ENCODE measurements around the gene RAB11FIP4. TPM values are rescaled to one million over a fixed set of nuclear protein-coding genes. Genes with fewer than 3 reads are reported as not detected.

RAB11FIP4 gene
- total RNA-seq, 2 donors from 2014 or later = 35.6 to 62.2 TPM

DNA sequence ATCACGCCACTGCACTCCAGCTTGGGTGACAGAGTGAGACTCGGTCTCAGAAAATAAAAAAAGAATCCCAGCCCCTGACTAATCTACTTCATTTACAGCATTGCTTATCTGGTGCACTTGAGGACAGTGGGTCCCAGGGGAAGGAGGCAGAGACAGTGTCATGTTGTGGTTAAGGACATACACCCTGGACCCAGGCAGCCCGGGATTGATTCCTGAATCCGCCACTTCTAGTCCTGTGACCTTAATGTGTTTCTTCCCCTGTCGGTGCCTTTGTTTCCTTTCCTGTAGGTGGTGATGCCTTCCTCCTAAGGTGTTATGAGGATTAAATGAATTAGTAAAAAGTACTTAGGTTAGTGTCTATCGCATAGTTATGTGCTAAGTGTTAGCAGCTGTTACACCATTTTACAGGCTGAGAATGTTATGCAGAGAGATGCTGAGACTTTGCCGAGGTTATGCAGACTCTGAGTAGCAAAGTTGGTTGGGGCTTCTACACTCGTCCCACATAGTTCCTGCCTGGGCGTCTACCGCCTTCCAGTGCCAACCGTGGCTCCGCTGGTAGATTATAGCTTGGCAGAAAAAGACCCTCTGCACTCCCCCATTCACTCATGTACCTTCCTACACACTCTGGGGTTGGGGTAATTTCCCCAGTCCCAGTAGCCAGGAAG lies 74.8 kb downstream of the RAB11FIP4 start:
- Mint-ChIP-seq H3K36me3 (ENCODE audit: low read depth) (no peaks in the 10 kb centered on the region), H3K4me1 (peaks cover 24% of the 10 kb centered on the region), H3K27ac (no peak overlapping the region), H3K27me3 (ENCODE audit: insufficient read depth) (no peaks in the 10 kb centered on the region), H3K9me3 (no peaks in the 10 kb centered on the region), H3K4me3 (no peak overlapping the region)
- no peak for DNase-seq
- no peak overlapping the region for H3K27ac ChIP-seq (ENCODE audit: low read depth, low read length)
- no peak overlapping the region for H3K9ac ChIP-seq (ENCODE audit: extremely low read depth, low read length, poor library complexity, severe bottlenecking)
- H3K4me3 ChIP-seq (ENCODE audit: low read length) = no peak overlapping the region
- H3K4me1 ChIP-seq (ENCODE audit: control insufficient read depth, insufficient read depth, low read length) = peaks cover 2% of the 10 kb centered on the region
- no peaks in the 10 kb centered on the region for H3K27me3 ChIP-seq (ENCODE audit: control insufficient read depth, insufficient read depth, low read length, poor library complexity, severe bottlenecking)
- H3K36me3 ChIP-seq (ENCODE audit: control insufficient read depth, insufficient read depth, low read length) = no peaks in the 10 kb centered on the region
- TF ChIP-seq, protein P1, sequence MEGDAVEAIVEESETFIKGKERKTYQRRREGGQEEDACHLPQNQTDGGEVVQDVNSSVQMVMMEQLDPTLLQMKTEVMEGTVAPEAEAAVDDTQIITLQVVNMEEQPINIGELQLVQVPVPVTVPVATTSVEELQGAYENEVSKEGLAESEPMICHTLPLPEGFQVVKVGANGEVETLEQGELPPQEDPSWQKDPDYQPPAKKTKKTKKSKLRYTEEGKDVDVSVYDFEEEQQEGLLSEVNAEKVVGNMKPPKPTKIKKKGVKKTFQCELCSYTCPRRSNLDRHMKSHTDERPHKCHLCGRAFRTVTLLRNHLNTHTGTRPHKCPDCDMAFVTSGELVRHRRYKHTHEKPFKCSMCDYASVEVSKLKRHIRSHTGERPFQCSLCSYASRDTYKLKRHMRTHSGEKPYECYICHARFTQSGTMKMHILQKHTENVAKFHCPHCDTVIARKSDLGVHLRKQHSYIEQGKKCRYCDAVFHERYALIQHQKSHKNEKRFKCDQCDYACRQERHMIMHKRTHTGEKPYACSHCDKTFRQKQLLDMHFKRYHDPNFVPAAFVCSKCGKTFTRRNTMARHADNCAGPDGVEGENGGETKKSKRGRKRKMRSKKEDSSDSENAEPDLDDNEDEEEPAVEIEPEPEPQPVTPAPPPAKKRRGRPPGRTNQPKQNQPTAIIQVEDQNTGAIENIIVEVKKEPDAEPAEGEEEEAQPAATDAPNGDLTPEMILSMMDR (conservative IDR thresholded peaks at IDR 0.05) = no peak
- 90 to 95% methylated on average over 9 to 12 of the region's 12 CpGs for WGBS, 2 experiments (ENCODE audit: insufficient coverage in 1 of 2, insufficient read length in 1 of 2)
- H3K9me3 ChIP-seq (ENCODE audit: control insufficient read depth, low read length) = no peaks in the 10 kb centered on the region

DNA sequence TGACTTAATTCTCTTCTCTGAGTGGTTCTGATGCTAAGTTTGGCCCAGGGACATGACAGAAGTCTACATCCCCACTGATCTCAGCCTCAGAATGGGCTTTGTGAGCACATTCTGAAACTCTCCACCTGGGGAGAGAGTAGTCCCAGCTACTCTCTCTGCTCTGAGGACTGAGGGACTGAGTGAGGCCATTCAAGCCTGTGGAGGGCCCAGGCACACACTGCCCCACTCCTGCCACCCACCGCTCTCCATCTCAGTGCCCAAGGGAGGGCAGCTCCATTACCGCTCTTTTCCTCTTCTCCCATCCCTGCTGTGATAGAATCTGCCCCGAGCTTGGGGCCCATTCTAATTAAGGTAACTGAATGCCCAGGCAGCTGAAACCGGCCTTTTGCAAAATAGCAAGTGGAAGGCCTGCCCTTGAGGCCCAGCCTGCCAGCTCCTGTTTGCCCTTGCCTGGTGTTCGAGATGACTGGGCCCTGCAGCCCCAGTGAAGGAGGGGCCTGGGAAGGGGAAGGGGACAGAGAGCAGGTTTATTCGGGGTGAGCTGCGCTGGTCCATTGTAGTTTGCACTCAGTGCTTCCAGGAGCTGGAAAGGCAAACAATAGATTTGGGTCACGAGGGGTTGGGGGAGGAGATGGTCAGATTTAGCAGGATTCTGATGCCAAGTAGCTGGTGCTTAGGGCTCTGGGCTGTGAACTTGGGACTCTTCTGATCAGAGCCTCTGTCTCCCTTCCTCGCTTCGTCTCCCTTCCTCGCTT lies 76.2 kb downstream of the RAB11FIP4 start:
- no peaks in the 10 kb centered on the region for H3K9me3 Mint-ChIP-seq
- peak overlapping the region; percentile 31 for H3K27ac Mint-ChIP-seq
- Histone ChIP-seq H3K36me3 (ENCODE audit: control insufficient read depth, insufficient read depth, low read length) (no peaks in the 10 kb centered on the region), H3K4me1 (ENCODE audit: control insufficient read depth, insufficient read depth, low read length) (peaks cover 2% of the 10 kb centered on the region), H3K9me3 (ENCODE audit: control insufficient read depth, low read length) (no peaks in the 10 kb centered on the region), H3K27ac (ENCODE audit: low read depth, low read length) (no peak overlapping the region), H3K4me3 (ENCODE audit: low read length) (no peak overlapping the region), H3K9ac (ENCODE audit: extremely low read depth, low read length, poor library complexity, severe bottlenecking) (no peak overlapping the region), H3K27me3 (ENCODE audit: control insufficient read depth, insufficient read depth, low read length, poor library complexity, severe bottlenecking) (no peaks in the 10 kb centered on the region)
- WGBS, 2 experiments (ENCODE audit: insufficient coverage in 1 of 2, insufficient read length in 1 of 2) = 69 to 78% methylated on average over 5 to 11 of the region's 11 CpGs
- no peaks in the 10 kb centered on the region for H3K36me3 Mint-ChIP-seq (ENCODE audit: low read depth)
- no peaks in the 10 kb centered on the region for H3K27me3 Mint-ChIP-seq (ENCODE audit: insufficient read depth)
- TF ChIP-seq, protein P1 (conservative IDR thresholded peaks at IDR 0.05) = no peak
- peaks cover 24% of the 10 kb centered on the region for H3K4me1 Mint-ChIP-seq
- peak; percentile 64 for DNase-seq
- no peak overlapping the region for H3K4me3 Mint-ChIP-seq

GRCh38 chr17:31469959-31470358 lies 78.5 kb downstream of the RAB11FIP4 start:
- Histone ChIP-seq H3K9me3 (ENCODE audit: control insufficient read depth, low read length) (no peaks in the 10 kb centered on the region), H3K27me3 (ENCODE audit: control insufficient read depth, insufficient read depth, low read length, poor library complexity, severe bottlenecking) (no peaks in the 10 kb centered on the region), H3K36me3 (ENCODE audit: control insufficient read depth, insufficient read depth, low read length) (no peaks in the 10 kb centered on the region), H3K4me3 (ENCODE audit: low read length) (no peak overlapping the region), H3K27ac (ENCODE audit: low read depth, low read length) (no peak overlapping the region), H3K9ac (ENCODE audit: extremely low read depth, low read length, poor library complexity, severe bottlenecking) (no peak overlapping the region), H3K4me1 (ENCODE audit: control insufficient read depth, insufficient read depth, low read length) (peaks cover 2% of the 10 kb centered on the region)
- peak; percentile 81 for DNase-seq
- Mint-ChIP-seq H3K4me1 (peaks cover 23% of the 10 kb centered on the region), H3K4me3 (no peak overlapping the region), H3K36me3 (ENCODE audit: low read depth) (no peaks in the 10 kb centered on the region), H3K9me3 (no peaks in the 10 kb centered on the region), H3K27me3 (ENCODE audit: insufficient read depth) (no peaks in the 10 kb centered on the region), H3K27ac (no peak overlapping the region)
- TF ChIP-seq, protein P1 (conservative IDR thresholded peaks at IDR 0.05) = no peak
- WGBS, 2 experiments (ENCODE audit: insufficient coverage in 1 of 2, insufficient read length in 1 of 2) = 49 to 71% methylated on average over 2 of the region's 2 CpGs

All from endodermal cell (in vitro differentiated cells).